ENCODE results near the gene LHFPL2.

LHFPL2 gene

DNA sequence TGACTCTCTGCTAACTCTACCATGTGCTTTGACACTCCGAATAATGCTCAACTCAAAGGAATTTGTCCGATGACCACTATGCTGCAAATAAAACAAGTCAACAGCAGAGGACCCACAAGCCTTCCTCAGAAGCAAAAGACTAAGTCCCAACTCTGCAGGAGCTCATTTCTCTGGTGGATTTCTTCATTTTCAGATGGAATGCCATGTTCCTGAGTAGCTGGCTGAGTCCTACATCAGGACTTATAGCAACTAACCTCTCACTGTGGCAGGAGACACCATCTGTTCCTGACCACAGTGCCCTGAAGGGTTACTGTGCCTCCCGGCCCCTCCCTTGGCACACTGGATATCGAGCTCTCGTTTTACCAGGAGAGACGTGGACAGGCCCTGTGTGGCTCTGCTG lies 20.8 kb downstream of the LHFPL2 start:
- H3K79me2 ChIP-seq (ENCODE audit: control insufficient read depth, insufficient read depth, low read length), result peaks cover 5% of the 10 kb centered on the region
- H3K18ac ChIP-seq (ENCODE audit: low read length), result no peak overlapping the region
- no CpG with 5 or more reads among the region's 6 CpGs for WGBS (ENCODE audit: extremely low coverage, insufficient coverage, low lambda C conversion rate)
- H3K4ac ChIP-seq (ENCODE audit: low read depth, low read length), result no peak overlapping the region
- H4K5ac ChIP-seq (ENCODE audit: low read length), result no peak overlapping the region
- peak overlapping the region; percentile 16 for H3K9ac ChIP-seq (ENCODE audit: low read length)
- no peak overlapping the region for H3K4me2 ChIP-seq (ENCODE audit: low read length)
- no peaks in the 10 kb centered on the region for H3K36me3 ChIP-seq (ENCODE audit: control insufficient read depth, insufficient read depth, low read length)
- H2BK120ac ChIP-seq (ENCODE audit: low read depth, low read length), result no peak overlapping the region
- H3K27me3 ChIP-seq (ENCODE audit: insufficient read depth, low read length, poor library complexity), result no peaks in the 10 kb centered on the region
- H3K79me1 ChIP-seq (ENCODE audit: low read length), result peaks cover 19% of the 10 kb centered on the region
- no peak overlapping the region for H3K4me3 ChIP-seq (ENCODE audit: low read length)
- DNase-seq, result no peak
- no peak overlapping the region for H2BK15ac ChIP-seq (replicated peaks; ENCODE audit: low read depth)
- H3K56ac ChIP-seq (ENCODE audit: low read length), result peak overlapping the region; percentile 69
- peak overlapping the region; percentile 43 for H2AK5ac ChIP-seq (ENCODE audit: low read length)
- no peak overlapping the region for H3K27ac ChIP-seq (ENCODE audit: low read depth, low read length)
- peak overlapping the region; percentile 67 for H3K23ac ChIP-seq (ENCODE audit: low read length)
- no peak overlapping the region for H4K8ac ChIP-seq (ENCODE audit: low read depth, low read length)
- H2BK5ac ChIP-seq (ENCODE audit: low read length), result no peak overlapping the region
- H3K4me1 ChIP-seq (ENCODE audit: control insufficient read depth, low read depth, low read length), result peaks cover 32% of the 10 kb centered on the region

DNA sequence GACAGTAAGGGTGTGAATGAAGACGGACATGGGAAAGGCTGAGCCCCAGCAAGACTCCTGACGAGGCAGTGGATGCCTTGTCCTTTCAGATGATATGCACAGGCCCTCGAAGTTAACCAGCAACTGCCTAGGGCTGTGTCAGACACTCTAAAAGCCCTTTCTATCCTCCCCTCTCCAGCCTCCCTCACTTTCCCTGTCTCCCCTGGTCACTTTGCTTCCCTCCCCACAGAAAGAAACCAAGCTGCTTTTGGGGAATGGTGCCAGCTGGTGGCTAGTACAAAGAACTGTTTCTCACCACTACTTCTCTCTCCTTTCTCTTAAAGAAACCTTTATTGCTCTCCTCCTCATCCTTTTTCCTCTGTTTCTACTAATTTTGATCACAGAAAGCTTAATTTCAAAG lies 21.4 kb downstream of the LHFPL2 start:
- DNase-seq, result peak; percentile 75
- H3K4me3 ChIP-seq (ENCODE audit: low read length), result no peak overlapping the region
- H3K36me3 ChIP-seq (ENCODE audit: control insufficient read depth, insufficient read depth, low read length), result no peaks in the 10 kb centered on the region
- no peak overlapping the region for H3K23ac ChIP-seq (ENCODE audit: low read length)
- H3K4me2 ChIP-seq (ENCODE audit: low read length), result no peak overlapping the region
- H2AK5ac ChIP-seq (ENCODE audit: low read length), result no peak overlapping the region
- no peak overlapping the region for H4K5ac ChIP-seq (ENCODE audit: low read length)
- H4K8ac ChIP-seq (ENCODE audit: low read depth, low read length), result no peak overlapping the region
- H2BK5ac ChIP-seq (ENCODE audit: low read length), result no peak overlapping the region
- H3K27ac ChIP-seq (ENCODE audit: low read depth, low read length), result no peak overlapping the region
- no peak overlapping the region for H2BK15ac ChIP-seq (replicated peaks; ENCODE audit: low read depth)
- no peak overlapping the region for H3K9ac ChIP-seq (ENCODE audit: low read length)
- no peak overlapping the region for H3K56ac ChIP-seq (ENCODE audit: low read length)
- no peaks in the 10 kb centered on the region for H3K27me3 ChIP-seq (ENCODE audit: insufficient read depth, low read length, poor library complexity)
- WGBS (ENCODE audit: extremely low coverage, insufficient coverage, low lambda C conversion rate), result no CpG with 5 or more reads among the region's 3 CpGs
- H3K4me1 ChIP-seq (ENCODE audit: control insufficient read depth, low read depth, low read length), result peaks cover 30% of the 10 kb centered on the region
- no peak overlapping the region for H3K18ac ChIP-seq (ENCODE audit: low read length)
- H3K4ac ChIP-seq (ENCODE audit: low read depth, low read length), result no peak overlapping the region
- H3K79me1 ChIP-seq (ENCODE audit: low read length), result peaks cover 24% of the 10 kb centered on the region
- H2BK120ac ChIP-seq (ENCODE audit: low read depth, low read length), result no peak overlapping the region
- H3K79me2 ChIP-seq (ENCODE audit: control insufficient read depth, insufficient read depth, low read length), result peaks cover 5% of the 10 kb centered on the region

DNA sequence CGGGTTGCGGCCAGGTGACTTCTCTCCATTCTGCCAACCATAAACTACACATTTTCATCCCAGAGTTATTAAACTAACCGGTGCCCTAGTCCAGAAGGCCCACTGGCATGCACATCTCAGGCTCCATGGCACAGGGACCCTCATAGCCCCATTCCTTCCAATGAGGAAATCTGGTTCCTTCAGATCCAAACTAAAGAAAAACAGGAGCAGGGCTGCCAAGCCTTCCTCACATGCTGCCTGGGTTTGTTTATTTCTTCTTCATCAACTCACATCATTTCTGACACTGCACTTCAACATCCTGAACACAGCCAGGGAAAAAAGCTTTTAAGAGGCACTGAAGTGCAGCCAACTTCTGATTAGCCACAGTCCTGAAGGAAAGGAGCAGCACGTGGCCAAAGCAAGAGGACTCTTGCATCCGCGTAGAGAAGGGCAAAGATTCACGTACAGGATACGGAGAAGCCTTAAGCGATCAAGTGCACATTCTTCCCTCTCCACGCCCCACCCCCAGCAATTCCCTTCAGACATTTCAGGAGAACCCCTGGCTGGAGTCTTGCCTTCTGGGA lies 22.5 kb downstream of the LHFPL2 start:
- Histone ChIP-seq H3K23ac (ENCODE audit: low read length) (no peak overlapping the region), H2BK5ac (ENCODE audit: low read length) (no peak overlapping the region), H3K4me1 (ENCODE audit: control insufficient read depth, low read depth, low read length) (peaks cover 25% of the 10 kb centered on the region), H3K18ac (ENCODE audit: low read length) (no peak overlapping the region), H3K27ac (ENCODE audit: low read depth, low read length) (no peak overlapping the region), H3K56ac (ENCODE audit: low read length) (no peak overlapping the region), H3K4me2 (ENCODE audit: low read length) (no peak overlapping the region), H4K5ac (ENCODE audit: low read length) (no peak overlapping the region), H3K4me3 (ENCODE audit: low read length) (no peak overlapping the region), H3K9ac (ENCODE audit: low read length) (no peak overlapping the region), H2AK5ac (ENCODE audit: low read length) (no peak overlapping the region), H2BK120ac (ENCODE audit: low read depth, low read length) (no peak overlapping the region), H3K4ac (ENCODE audit: low read depth, low read length) (no peak overlapping the region), H4K8ac (ENCODE audit: low read depth, low read length) (no peak overlapping the region), H2BK15ac (replicated peaks; ENCODE audit: low read depth) (no peak overlapping the region), H3K79me1 (ENCODE audit: low read length) (peaks cover 28% of the 10 kb centered on the region), H3K36me3 (ENCODE audit: control insufficient read depth, insufficient read depth, low read length) (peaks cover 1% of the 10 kb centered on the region), H3K79me2 (ENCODE audit: control insufficient read depth, insufficient read depth, low read length) (peaks cover 7% of the 10 kb centered on the region), H3K27me3 (ENCODE audit: insufficient read depth, low read length, poor library complexity) (no peaks in the 10 kb centered on the region)
- WGBS (ENCODE audit: extremely low coverage, insufficient coverage, low lambda C conversion rate), result no CpG with 5 or more reads among the region's 10 CpGs
- DNase-seq, result no peak

DNA sequence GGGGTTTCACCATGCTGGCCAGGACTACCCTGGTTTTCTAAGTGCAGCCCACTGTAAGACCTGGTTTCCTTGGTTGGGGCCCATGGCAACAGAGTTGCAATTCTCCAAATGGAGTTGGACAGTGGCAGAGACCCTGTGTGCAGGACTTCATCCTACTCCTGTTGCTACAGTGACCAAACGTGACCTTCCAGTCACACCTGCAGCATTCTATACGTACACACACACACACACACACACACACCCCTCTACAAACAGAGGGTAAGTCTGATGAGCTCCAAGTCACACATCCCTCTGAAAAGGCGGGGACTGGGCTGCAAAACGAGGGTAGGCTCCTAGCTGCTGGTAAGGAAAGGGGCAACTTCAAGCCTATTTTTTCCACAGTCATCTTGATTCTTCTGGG lies 23.6 kb downstream of the LHFPL2 start:
- no peak overlapping the region for H2BK120ac ChIP-seq (ENCODE audit: low read depth, low read length)
- H3K23ac ChIP-seq (ENCODE audit: low read length), result no peak overlapping the region
- no peaks in the 10 kb centered on the region for H3K27me3 ChIP-seq (ENCODE audit: insufficient read depth, low read length, poor library complexity)
- H3K27ac ChIP-seq (ENCODE audit: low read depth, low read length), result no peak overlapping the region
- no peak overlapping the region for H2AK5ac ChIP-seq (ENCODE audit: low read length)
- H2BK15ac ChIP-seq (replicated peaks; ENCODE audit: low read depth), result no peak overlapping the region
- H4K5ac ChIP-seq (ENCODE audit: low read length), result no peak overlapping the region
- peaks cover 3% of the 10 kb centered on the region for H3K36me3 ChIP-seq (ENCODE audit: control insufficient read depth, insufficient read depth, low read length)
- no peak overlapping the region for H4K8ac ChIP-seq (ENCODE audit: low read depth, low read length)
- H3K4me3 ChIP-seq (ENCODE audit: low read length), result no peak overlapping the region
- no peak overlapping the region for H2BK5ac ChIP-seq (ENCODE audit: low read length)
- H3K56ac ChIP-seq (ENCODE audit: low read length), result no peak overlapping the region
- DNase-seq, result no peak
- WGBS (ENCODE audit: extremely low coverage, insufficient coverage, low lambda C conversion rate), result no CpG with 5 or more reads among the region's 4 CpGs
- peaks cover 19% of the 10 kb centered on the region for H3K4me1 ChIP-seq (ENCODE audit: control insufficient read depth, low read depth, low read length)
- H3K4ac ChIP-seq (ENCODE audit: low read depth, low read length), result no peak overlapping the region
- H3K4me2 ChIP-seq (ENCODE audit: low read length), result no peak overlapping the region
- H3K18ac ChIP-seq (ENCODE audit: low read length), result no peak overlapping the region
- H3K79me1 ChIP-seq (ENCODE audit: low read length), result peaks cover 31% of the 10 kb centered on the region
- peaks cover 7% of the 10 kb centered on the region for H3K79me2 ChIP-seq (ENCODE audit: control insufficient read depth, insufficient read depth, low read length)
- H3K9ac ChIP-seq (ENCODE audit: low read length), result no peak overlapping the region

DNA sequence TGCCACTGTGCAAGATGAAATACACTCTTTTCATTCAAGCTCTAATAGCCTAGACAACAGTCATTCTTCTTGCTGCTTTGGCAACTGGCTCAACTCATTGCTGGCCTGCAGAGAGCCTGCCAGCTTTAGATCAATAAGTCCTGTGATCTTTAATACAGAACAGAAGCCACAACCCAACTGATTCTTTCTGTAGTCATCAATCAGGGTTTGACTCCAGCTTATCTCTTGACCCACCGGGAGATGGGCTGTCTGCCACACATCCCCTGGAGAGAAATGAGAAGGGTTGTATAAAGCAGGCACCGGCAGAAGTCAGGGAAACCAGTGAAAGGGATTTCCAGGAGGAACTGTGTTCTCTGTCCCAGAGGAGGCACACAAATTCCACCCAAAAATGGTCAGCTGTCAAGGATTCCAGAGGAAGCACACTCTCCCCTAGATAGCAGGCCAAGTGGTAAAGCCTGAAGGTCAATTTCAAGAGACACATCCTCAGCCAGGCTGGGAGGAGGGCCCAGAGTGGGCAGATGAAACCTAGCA lies 24.5 kb downstream of the LHFPL2 start:
- WGBS (ENCODE audit: extremely low coverage, insufficient coverage, low lambda C conversion rate), result no CpG with 5 or more reads among the region's 2 CpGs
- DNase-seq, result peak; percentile 76

More for the DNA sequence above, 24.5 kb downstream of the LHFPL2 start:
- Histone ChIP-seq H2BK15ac (replicated peaks; ENCODE audit: low read depth) (no peak overlapping the region), H3K79me1 (ENCODE audit: low read length) (peaks cover 31% of the 10 kb centered on the region), H3K4me1 (ENCODE audit: control insufficient read depth, low read depth, low read length) (peaks cover 13% of the 10 kb centered on the region), H3K36me3 (ENCODE audit: control insufficient read depth, insufficient read depth, low read length) (peaks cover 3% of the 10 kb centered on the region), H3K79me2 (ENCODE audit: control insufficient read depth, insufficient read depth, low read length) (peaks cover 7% of the 10 kb centered on the region), H3K4ac (ENCODE audit: low read depth, low read length) (no peak overlapping the region), H3K9ac (ENCODE audit: low read length) (no peak overlapping the region), H2BK120ac (ENCODE audit: low read depth, low read length) (no peak overlapping the region), H3K27ac (ENCODE audit: low read depth, low read length) (no peak overlapping the region), H3K4me2 (ENCODE audit: low read length) (no peak overlapping the region), H4K5ac (ENCODE audit: low read length) (no peak overlapping the region), H2AK5ac (ENCODE audit: low read length) (no peak overlapping the region), H3K56ac (ENCODE audit: low read length) (no peak overlapping the region), H3K23ac (ENCODE audit: low read length) (no peak overlapping the region), H2BK5ac (ENCODE audit: low read length) (no peak overlapping the region), H4K8ac (ENCODE audit: low read depth, low read length) (no peak overlapping the region), H3K18ac (ENCODE audit: low read length) (no peak overlapping the region), H3K27me3 (ENCODE audit: insufficient read depth, low read length, poor library complexity) (no peaks in the 10 kb centered on the region), H3K4me3 (ENCODE audit: low read length) (no peak overlapping the region)
